ENCODE results near the gene ZNF688. TPM values are rescaled to one million over a fixed set of nuclear protein-coding genes. Genes with fewer than 3 reads are reported as not detected.

ZNF688 gene
- total and polyA plus RNA-seq, 4 donors: 3.4 to 8.9 (median 4.8) TPM

GRCh38 chr16:30619202-30619601, 47.7 kb upstream of the ZNF688 start (continued):
- TF ChIP-seq, protein P1, sequence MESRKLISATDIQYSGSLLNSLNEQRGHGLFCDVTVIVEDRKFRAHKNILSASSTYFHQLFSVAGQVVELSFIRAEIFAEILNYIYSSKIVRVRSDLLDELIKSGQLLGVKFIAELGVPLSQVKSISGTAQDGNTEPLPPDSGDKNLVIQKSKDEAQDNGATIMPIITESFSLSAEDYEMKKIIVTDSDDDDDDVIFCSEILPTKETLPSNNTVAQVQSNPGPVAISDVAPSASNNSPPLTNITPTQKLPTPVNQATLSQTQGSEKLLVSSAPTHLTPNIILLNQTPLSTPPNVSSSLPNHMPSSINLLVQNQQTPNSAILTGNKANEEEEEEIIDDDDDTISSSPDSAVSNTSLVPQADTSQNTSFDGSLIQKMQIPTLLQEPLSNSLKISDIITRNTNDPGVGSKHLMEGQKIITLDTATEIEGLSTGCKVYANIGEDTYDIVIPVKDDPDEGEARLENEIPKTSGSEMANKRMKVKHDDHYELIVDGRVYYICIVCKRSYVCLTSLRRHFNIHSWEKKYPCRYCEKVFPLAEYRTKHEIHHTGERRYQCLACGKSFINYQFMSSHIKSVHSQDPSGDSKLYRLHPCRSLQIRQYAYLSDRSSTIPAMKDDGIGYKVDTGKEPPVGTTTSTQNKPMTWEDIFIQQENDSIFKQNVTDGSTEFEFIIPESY (IDR thresholded peaks at IDR 0.05): no peak

- WGBS: 59% methylated on average over 12 of the region's 12 CpGs
- peak; percentile 64 for DNase-seq (ENCODE audit: low spot score)
- no peak overlapping the region for H3K27ac ChIP-seq (ENCODE audit: low read depth in 1 of 2, low read length in 2 of 2)
- no peaks in the 10 kb centered on the region for H3K36me3 ChIP-seq (ENCODE audit: control insufficient read depth in 4 of 4, insufficient read depth in 3 of 4, low read depth in 1 of 4, low read length in 3 of 4)
- H3K4me1 ChIP-seq (ENCODE audit: control insufficient read depth in 4 of 4, insufficient read depth in 4 of 4, low read length in 3 of 4): peaks cover 0 to 6% (median 3%) of the 10 kb centered on the region in 4 donors
- no peaks in the 10 kb centered on the region for H3K9me3 ChIP-seq (ENCODE audit: control insufficient read depth in 4 of 4, low read length in 3 of 4)
- H3K27me3 ChIP-seq (ENCODE audit: control insufficient read depth in 4 of 4, insufficient read depth in 4 of 4, low read length in 3 of 4): no peaks in the 10 kb centered on the region
- TF ChIP-seq GABPA (IDR thresholded peaks at IDR 0.05 in 1 of 2, conservative IDR thresholded peaks at IDR 0.05 in 1 of 2) (no peak), TAF1 (conservative IDR thresholded peaks at IDR 0.05) (no peak), RAD21 (IDR thresholded peaks at IDR 0.05) (peak; percentile 54 to 78)
- TF ChIP-seq, protein P2, sequence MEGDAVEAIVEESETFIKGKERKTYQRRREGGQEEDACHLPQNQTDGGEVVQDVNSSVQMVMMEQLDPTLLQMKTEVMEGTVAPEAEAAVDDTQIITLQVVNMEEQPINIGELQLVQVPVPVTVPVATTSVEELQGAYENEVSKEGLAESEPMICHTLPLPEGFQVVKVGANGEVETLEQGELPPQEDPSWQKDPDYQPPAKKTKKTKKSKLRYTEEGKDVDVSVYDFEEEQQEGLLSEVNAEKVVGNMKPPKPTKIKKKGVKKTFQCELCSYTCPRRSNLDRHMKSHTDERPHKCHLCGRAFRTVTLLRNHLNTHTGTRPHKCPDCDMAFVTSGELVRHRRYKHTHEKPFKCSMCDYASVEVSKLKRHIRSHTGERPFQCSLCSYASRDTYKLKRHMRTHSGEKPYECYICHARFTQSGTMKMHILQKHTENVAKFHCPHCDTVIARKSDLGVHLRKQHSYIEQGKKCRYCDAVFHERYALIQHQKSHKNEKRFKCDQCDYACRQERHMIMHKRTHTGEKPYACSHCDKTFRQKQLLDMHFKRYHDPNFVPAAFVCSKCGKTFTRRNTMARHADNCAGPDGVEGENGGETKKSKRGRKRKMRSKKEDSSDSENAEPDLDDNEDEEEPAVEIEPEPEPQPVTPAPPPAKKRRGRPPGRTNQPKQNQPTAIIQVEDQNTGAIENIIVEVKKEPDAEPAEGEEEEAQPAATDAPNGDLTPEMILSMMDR (IDR thresholded peaks at IDR 0.05; ENCODE audit: low read depth, low read length, missing input control): peak; percentile 54
- TF ChIP-seq, protein P3, sequence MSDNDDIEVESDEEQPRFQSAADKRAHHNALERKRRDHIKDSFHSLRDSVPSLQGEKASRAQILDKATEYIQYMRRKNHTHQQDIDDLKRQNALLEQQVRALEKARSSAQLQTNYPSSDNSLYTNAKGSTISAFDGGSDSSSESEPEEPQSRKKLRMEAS (IDR thresholded peaks at IDR 0.05): no peak
- H3K4me3 ChIP-seq (ENCODE audit: low read depth in 1 of 3, low read length in 3 of 3): no peak overlapping the region
- H3K9ac ChIP-seq (ENCODE audit: low read depth in 1 of 2, low read length in 2 of 2): no peak overlapping the region
Observed at GRCh38 chr16:30615358-30616091, 44.0 kb upstream of the ZNF688 start.

DNA sequence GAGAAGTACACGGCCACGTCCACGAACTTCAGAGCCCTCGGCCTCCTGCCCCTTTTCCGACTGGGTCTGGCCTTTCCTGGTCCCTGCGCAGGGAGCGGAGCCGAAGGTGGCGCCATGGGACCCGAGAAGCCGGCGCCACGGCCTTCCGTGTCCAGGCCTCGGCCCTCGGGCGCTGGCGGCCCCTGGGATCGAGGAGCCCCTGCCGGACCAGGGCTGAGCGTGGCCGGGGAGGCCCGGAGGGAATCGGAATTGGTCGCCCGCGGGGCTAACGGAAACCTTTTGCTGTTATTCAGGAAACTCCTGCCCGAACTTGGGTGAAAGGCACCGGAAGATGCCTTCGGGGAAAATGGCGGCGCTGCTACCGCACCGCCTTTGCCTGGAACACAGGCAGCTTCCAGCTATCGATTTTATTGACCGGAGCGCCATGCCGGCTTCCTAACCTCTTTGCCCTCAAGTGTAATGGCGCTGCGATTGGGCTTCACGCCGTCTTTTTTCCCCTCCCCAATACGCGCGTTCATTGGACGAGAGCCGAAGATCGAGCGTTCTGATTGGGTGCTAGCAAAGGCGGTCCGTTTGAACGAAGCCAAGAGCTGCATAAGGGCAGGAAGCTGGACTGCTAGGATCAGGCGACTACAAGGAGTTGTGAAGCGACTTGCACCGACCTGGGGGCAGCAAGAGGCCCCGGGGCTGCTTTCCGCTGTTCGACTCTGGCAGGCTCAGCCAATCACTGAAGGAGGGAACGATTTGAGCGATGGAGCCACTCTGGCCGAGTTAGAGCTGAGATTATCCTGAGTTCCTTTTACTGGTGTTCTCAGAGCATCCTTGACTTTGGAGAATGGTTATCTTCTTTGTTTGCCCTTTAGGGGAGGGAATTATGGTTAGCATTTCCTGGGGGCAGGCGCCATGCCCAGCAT, 38.7 kb upstream of the ZNF688 start, which contains the start of gene ZNF689:
ZNF689 (minus strand) TSS at position 464 of the 914 bp plus-strand sequence; CDS start at position 116, 348 bp downstream.
- peaks cover 5 to 29% (median 16%) of the 10 kb centered on the region in 4 donors for H3K4me1 ChIP-seq (ENCODE audit: control insufficient read depth in 4 of 4, insufficient read depth in 4 of 4, low read length in 3 of 4)
- peak within 1 kb of the TSS; percentile 92 to 97 for H3K9ac ChIP-seq (ENCODE audit: low read depth in 1 of 2, low read length in 2 of 2)
- peaks cover 0 to 2% (median 0%) of the 10 kb centered on the region in 4 donors for H3K36me3 ChIP-seq (ENCODE audit: control insufficient read depth in 4 of 4, insufficient read depth in 3 of 4, low read depth in 1 of 4, low read length in 3 of 4)
- H3K9me3 ChIP-seq (ENCODE audit: control insufficient read depth in 4 of 4, low read length in 3 of 4): no peaks in the 10 kb centered on the region
- under 1% methylated on average over 63 of the region's 63 CpGs for WGBS
- peak within 1 kb of the TSS; percentile 96 to 97 for H3K27ac ChIP-seq (ENCODE audit: low read depth in 1 of 2, low read length in 2 of 2)
- peak; percentile 99 for DNase-seq (ENCODE audit: low spot score)
- peak within 1 kb of the TSS; percentile 80 to 91 (median 81) for H3K4me3 ChIP-seq (ENCODE audit: low read depth in 1 of 3, low read length in 3 of 3)
- no peaks in the 10 kb centered on the region for H3K27me3 ChIP-seq (ENCODE audit: control insufficient read depth in 4 of 4, insufficient read depth in 4 of 4, low read length in 3 of 4)
- TF ChIP-seq EGR1 (IDR thresholded peaks at IDR 0.05; ENCODE audit: low read depth in 2 of 2): no peak
- peak; percentile 71 for TF ChIP-seq TAF1 (conservative IDR thresholded peaks at IDR 0.05)
- TF ChIP-seq, protein P3 (IDR thresholded peaks at IDR 0.05): peak; percentile 37
- TF ChIP-seq, protein P1 (IDR thresholded peaks at IDR 0.05): peak; percentile 62
- peak; percentile 48 to 61 for TF ChIP-seq RXRA (IDR thresholded peaks at IDR 0.05)
- TF ChIP-seq RAD21 (IDR thresholded peaks at IDR 0.05): peak; percentile 1 to 10
- TF ChIP-seq, protein P4, sequence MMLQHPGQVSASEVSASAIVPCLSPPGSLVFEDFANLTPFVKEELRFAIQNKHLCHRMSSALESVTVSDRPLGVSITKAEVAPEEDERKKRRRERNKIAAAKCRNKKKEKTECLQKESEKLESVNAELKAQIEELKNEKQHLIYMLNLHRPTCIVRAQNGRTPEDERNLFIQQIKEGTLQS (IDR thresholded peaks at IDR 0.05): no peak
- no peak for TF ChIP-seq JUND (IDR thresholded peaks at IDR 0.05)
- peak; percentile 100 for TF ChIP-seq YY1 (IDR thresholded peaks at IDR 0.05)
- TF ChIP-seq HNF4A (conservative IDR thresholded peaks at IDR 0.05): peak; percentile 26 to 37
- TF ChIP-seq GABPA (IDR thresholded peaks at IDR 0.05 in 1 of 2, conservative IDR thresholded peaks at IDR 0.05 in 1 of 2): peak in 1 of 2 donors; percentile 63
- TF ChIP-seq, protein P5, sequence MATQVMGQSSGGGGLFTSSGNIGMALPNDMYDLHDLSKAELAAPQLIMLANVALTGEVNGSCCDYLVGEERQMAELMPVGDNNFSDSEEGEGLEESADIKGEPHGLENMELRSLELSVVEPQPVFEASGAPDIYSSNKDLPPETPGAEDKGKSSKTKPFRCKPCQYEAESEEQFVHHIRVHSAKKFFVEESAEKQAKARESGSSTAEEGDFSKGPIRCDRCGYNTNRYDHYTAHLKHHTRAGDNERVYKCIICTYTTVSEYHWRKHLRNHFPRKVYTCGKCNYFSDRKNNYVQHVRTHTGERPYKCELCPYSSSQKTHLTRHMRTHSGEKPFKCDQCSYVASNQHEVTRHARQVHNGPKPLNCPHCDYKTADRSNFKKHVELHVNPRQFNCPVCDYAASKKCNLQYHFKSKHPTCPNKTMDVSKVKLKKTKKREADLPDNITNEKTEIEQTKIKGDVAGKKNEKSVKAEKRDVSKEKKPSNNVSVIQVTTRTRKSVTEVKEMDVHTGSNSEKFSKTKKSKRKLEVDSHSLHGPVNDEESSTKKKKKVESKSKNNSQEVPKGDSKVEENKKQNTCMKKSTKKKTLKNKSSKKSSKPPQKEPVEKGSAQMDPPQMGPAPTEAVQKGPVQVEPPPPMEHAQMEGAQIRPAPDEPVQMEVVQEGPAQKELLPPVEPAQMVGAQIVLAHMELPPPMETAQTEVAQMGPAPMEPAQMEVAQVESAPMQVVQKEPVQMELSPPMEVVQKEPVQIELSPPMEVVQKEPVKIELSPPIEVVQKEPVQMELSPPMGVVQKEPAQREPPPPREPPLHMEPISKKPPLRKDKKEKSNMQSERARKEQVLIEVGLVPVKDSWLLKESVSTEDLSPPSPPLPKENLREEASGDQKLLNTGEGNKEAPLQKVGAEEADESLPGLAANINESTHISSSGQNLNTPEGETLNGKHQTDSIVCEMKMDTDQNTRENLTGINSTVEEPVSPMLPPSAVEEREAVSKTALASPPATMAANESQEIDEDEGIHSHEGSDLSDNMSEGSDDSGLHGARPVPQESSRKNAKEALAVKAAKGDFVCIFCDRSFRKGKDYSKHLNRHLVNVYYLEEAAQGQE (IDR thresholded peaks at IDR 0.05): peak; percentile 84
- no peak for TF ChIP-seq FOXA1 (IDR thresholded peaks at IDR 0.05)
- TF ChIP-seq SP1 (IDR thresholded peaks at IDR 0.05): peak; percentile 100
- TF ChIP-seq NR2F2 (IDR thresholded peaks at IDR 0.05): peak; percentile 62

All from liver (tissue), 9 donors.